Activated CD8-positive, alpha-beta memory T cell treated with anti-CD3 and anti-CD28 coated beads, Interleukin-2, amount 50 U/mL, for 24 hours (primary cell): ENCODE measurements around the gene ENOSF1.
"Not testable (repeated sequence)": the region's sequence is repeated elsewhere in the genome, so short reads cannot be mapped to it uniquely, and the experiment has no call there.

ENCODE experiments used
- DNase-seq: peaks from one replicate; pipeline ENCODE4 v3.0.0-alpha.2; 2020; ENCODE audit errors: extremely low read depth

The ENOSF1 gene

DNA sequence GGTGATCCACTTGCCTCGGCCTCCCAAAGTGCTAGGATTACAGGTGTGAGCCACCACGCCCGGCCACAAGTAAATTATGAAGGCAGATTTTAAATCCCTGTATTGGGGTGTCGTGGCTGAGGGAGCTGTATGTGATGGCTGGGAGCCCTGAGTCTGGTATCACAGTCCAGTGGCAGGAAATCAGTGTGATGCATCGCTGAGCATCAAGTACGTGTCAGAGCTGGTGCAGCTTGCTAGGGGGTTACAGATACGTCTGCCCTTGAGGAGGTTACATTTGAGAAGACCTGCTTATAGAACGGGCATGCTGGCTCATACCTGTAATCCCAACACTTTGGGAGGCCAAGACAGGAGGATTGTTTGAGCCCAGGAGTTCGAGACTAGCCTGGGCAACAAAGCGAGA is 4.3 kb downstream of the ENOSF1 start:
- no peak for DNase-seq

DNA sequence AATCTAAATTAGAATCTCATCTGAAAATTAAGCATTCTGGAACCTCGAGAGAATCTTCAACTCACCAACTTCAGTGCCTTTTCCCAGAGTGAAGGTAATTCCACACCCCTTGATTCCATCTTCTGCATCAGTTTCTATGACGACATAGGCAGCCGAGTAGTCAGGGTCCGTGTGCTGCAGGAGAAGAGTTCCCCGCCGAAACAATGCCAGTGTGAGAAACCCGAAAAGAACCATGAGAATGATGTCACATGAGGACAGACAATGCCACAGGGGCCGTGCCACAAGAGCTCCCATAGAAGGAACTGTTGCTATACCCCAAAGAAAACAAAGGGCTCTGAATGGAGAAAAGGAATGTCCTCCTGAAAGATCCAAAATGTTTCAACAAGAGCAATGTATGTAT is 6.0 kb downstream of the ENOSF1 start:
- DNase-seq: no peak

DNA sequence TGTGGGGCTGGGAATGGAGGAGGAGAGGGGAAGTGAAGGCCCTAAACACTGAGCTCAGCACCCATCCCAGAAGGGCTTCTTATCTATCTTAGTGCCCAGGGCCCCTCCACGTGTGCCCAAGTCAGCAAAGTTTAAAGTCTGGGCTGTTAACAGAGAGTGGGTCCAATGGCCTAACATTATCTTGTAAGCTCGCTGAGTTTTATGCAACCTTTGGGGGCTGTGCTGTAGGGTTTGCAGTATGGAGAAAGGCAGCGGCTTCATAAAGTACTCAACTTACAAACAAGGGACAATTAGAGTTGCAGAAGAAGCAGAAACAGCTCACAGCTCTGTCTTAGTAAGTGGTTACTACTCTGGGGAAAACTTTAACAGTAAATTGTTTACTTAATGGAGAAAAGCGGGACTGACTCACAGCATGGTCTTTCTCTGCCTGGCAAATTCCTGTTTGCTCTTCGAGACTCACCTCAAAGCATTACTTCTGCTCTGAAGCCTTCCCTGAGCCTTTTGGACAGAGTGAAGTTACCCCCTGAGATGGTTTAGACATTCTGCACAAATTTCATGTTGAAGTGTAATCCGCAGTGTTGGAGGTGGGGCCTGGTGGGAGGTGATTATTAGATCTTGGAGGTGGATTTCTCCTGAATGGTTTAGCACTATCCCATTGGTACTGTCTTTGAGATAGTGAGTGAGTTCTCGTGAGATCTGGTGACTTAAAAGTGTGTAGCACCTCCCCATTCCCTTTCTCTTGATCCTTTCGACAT is 9.0 kb downstream of the ENOSF1 start:
- DNase-seq: no peak

DNA sequence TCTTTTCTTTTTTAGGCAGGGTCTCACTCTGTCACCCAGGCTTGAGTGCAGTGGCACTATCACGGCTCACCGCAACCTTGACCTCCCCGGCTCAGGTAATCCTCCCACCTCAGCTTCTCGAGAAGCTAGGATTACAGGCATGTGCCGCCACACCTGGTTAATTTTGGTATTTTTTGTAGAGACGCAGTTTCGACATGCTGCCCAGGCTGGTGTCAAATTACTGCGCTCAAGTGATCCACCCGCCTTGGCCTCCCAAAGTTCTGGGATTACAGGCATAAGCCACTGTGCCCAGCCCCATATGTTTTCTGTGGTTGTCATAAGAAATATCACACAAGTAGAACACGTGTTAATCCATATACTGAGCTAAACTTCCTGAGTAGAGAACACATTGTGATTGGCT is 14.6 kb downstream of the ENOSF1 start:
- DNase-seq: no peak

DNA sequence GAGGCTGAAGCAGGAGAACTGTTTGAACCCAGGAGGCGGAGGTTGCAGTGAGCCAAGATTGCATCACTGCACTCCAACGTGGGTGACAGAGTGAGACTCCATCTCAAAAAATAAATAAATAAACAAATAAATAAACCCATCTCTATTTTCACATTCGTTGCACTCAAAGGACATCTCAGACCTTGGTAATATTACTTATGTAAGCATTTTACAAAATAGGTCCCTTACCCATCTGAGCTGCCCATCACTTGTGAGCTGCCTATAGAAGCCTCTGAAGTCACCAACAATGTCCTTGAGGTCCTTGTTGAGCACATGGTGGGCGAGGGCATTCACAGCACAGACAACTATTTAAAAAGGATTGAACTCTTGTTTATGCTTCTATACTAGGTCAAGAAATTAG is 15.4 kb downstream of the ENOSF1 start:
- no peak for DNase-seq

DNA sequence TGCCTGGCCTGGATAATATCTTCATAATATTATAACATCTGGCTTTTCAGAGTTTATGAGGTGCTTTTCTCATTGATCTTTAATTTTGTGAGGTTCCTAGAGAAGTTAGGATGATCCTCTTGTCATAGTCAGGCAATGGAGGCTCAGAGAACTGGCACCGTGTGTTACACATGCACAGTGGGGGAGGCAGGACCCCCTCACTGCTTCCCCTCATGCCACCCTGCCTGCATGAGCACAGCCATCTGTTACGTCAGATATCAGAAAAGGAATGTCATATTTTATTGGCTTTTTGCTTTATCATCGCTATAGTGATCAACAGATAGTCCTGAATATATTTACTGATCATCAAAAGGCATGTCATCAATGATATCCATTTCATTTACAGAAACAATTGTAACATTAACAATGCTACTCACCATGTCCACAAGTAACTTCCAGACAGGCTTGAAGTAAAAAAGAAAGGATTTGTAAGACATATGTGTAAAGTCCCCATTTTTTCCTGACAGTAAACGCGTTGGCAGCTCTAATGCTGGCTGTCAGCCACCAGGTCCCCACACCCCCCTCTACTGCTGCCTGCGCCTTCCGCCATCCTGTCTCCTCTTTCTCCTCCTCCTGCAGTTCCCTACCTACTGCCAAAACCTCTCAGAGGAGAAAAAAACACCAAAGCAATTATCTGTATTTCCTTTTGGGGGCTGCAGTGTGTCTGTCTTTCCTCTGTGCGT is 18.8 kb downstream of the ENOSF1 start:
- DNase-seq: no peak

DNA sequence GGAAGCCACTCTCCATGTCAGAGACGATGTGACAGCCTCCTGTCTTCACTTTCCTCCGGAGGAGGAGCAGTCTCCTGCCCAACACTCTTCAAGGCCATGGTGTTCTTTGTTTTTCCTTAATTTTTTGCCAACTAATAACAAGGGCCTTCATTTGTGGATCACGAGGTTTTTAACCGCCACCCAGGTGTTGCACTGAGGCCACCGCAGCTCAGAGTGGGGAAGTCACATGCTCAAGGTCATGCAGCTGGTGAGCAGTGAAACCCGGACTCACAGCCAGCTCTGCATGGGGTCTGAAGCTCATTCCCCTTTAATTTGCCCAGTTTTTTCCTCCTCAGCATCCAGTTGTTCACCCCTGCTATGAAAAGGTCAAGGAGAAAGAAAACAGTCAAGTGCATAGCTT is 19.6 kb downstream of the ENOSF1 start:
- no peak for DNase-seq

DNA sequence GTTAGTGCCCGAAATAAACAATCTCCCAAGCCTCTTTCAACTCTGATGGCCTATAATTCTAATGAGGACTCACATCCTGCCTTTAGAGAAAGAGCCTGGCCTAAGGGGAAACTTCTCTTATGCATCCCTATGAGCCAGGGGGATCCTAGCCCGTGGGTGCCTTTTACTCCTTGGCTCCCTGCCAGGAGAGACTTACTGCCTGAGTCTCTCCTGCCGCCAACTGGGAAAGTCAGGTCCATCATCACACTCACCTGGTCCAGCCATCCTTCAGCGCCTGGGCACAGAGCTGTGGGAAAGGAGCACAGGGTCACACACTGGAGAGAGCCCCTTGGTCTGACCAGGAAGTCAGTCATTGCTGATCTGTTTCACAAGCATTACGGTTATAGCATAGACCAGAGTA is 24.1 kb downstream of the ENOSF1 start:
- no peak for DNase-seq

DNA sequence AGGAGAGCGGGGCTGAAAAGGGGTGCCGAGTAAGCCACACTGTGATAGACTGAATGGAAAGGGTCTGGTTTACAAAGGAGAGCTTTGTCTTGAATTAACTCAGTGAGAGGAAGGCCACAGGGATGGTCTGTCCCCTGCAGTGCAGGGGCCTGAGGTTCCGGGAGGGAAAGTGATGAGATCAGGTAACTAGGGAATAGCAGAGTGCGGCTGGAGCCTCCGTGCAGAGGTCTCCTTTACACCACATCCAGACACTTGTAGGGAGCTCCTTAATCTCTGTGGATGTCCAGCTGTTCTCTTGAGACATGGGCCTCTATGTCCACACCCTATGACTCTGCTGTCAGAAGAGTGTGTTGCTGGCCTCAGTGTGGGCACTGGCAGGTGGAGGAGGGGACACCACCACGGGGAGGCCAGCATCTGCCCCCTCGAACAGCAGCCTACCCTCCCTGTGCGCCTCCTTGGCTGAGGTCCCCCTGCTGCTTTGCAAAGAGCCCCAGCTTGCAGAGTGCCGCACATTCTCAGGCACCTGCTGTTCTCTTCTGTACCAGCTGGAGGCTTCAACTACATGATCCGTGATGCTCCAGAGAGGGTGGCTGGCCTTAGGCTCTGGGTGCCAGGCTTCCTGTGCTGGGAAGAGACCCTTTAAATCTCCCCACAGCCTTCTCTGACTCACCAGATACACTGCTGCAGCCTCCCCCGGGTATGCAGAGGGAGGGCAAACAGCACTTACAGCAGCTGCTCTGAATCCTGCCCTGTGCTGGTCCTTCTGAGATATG is 25.9 kb downstream of the ENOSF1 start:
- no peak for DNase-seq

DNA sequence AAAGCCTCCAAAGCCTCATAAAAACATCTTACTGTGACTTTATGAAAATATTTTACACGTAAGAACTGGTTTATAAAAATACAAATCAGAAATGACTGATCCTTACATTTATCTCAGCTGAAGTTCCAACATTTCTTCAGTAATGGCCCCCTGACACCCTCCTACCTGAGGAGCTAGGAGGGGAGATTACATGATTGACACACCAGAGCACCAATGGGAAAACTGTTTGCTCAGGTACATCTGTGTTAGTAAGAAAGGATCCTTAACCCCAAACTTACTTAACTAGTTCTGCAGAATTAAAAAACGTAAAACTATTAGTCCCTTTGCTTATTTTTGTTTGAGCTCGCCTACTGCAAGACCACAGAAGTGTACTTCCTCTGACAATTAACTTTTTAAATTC is 27.0 kb downstream of the ENOSF1 start:
- no peak for DNase-seq

DNA sequence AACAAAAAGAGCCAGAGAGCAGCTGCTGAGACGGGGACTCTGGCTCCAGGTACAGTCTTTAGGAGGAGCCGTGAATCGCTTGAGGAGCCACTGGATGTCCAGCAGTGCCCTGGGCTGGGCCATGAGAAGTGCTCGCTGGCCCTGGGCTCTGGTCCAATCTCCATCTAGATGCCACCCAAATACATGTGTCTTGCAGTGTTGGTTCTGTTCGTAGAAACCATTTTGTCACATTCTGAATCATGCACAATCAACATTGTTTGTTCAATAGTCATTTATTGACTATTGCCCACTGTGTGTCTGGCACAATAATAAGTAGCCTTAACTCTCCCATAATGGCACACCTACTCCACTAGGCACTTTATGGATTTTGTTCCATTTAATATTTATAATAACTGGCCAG is 28.9 kb downstream of the ENOSF1 start:
- DNase-seq: no peak

DNA sequence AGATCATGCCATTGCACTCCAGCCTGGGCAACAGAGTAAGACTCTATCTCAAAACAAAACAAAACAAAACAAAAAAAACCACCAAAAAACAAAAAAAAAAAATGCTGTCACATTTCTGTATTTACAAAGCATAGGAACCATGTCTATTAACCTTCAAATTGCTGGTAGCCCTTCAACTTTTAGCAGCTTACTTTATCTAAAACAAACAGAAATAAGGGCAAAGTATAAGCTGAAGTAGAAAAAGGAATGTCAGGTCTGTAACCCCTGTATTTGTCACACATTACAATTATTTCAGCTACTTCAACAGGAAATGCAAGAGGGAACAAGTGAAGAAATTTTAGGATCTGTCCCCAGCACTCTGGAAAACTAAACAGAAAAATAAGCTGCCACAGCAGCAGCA is 29.6 kb downstream of the ENOSF1 start:
- DNase-seq: no peak

DNA sequence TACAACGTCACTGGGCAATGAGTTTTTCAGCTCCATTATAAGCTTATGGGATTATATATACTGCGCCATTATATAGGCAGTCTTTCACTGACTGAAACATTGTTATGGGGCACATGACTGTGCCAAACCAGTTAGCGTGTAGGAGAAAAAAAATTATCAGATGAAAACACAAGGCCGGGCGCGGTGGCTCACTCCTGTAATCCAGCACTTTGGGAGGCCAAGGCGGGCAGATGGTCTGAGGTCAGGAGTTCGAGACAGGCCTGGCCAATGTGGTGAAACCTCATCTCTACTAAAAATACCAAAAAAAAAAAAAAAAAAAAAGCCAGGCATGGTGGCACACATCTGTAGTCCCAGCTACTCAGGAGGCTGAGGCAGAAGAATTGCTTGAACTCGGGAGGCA is 30.0 kb downstream of the ENOSF1 start:
- not testable (repeated sequence) for DNase-seq

DNA sequence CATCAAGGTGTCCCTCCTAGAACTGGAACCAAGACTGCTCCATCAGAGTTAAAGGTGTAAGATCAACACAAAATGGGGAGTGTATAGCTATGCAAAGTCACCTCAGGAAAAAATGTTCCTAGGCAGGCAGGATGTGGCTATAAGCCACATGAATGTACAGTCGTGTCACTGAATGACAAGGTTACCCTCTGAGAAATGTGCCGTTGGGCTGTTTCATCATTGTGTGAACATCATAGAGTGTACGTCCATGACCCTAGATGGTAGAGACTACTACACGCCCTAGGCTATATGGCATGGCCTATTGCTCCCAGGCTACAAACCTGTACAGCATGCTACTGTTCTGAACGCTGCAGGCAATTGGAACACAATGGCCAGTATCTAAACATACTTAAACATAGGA is 30.4 kb downstream of the ENOSF1 start:
- no peak for DNase-seq

DNA sequence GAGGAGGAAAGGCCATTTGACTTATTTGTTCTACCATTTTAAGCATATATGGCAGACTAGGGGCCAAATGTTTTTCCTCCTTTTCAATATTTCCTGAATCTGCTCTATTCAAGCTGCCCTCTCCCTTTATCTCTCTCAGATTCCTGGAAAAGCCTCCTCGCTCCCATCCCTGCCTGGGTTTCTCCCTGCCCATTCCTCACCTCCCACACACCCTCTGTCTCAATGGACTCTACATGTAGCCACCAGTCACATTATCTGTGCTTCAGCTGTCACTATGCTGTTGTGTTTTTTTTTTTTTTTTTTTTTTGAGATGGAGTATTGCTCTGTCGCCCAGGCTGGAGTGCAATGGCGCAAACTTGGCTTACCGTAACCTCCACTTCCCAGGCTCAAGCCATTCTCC is 32.0 kb downstream of the ENOSF1 start:
- DNase-seq: no peak

DNA sequence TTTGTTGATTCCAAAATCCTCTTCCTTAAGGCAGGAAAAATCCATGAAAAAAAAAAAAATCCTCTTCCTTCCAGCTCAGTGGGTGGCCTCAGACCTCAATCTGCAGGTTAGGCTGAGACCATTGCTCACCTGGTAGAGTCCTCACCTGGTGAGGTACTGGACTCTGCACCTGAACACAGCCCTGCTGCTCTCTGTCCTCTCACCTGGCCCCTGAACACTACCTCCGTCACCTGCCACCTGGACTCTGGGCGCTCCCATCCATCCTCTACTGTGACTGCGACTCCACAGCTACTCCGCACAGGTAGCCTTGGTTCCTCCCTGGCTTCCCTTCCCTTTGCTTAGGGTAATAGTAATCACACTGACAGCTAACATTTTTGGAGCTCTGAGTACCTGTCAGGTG is 32.9 kb downstream of the ENOSF1 start:
- no peak for DNase-seq

DNA sequence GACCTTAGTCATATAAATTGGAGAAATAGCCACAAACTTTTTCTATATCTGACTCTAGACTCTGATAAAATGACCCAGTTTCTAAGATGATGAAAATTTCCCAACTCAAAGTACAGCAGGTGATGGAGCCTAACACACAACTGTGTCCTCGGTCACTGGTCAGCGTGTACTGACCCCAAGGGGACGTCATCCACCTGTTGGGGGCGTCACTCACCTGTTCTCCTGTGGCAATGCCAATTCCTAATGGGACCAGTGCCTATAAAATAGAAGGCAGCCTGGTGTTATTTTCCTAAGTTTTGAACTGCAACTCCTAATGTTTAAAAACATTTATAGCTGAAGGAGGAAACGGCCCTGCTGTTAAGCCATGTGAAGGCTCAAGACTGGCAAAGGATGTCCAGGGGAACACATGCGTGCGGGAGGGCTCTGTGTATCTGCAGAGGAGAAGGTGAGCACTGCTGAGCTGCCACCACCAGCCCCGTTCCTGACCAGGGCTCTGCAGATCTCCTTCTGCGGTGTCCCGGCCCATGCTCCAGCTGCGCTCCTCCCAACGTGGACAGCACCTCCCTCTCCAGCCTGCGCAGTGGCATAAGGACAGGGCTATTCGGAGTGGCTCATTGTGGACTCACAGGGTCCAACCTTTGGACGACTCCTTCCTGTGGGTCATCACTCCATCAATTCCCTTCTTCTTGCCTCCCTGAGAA is 33.8 kb downstream of the ENOSF1 start:
- DNase-seq: no peak

DNA sequence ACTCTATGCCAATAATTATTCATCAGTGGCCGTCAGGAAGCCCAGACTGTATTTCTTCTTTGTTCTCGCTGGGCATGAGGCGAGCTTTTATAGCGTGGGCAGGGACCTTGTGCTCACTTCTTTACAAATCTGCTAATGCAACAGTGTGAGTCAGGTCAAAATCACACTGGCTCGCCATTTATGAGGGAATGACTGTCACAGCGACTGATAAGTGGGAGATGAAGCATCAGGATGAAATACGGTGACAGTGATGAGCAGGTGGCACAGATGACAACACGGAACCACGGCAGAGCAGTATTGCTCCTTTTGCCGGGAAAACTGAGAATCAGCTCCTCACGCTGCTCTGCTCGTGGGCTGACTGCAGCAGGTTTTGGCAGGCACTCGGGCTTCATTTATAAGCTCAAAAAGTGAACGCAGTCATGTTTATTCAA is 34.5 kb downstream of the ENOSF1 start:
- DNase-seq: no peak

DNA sequence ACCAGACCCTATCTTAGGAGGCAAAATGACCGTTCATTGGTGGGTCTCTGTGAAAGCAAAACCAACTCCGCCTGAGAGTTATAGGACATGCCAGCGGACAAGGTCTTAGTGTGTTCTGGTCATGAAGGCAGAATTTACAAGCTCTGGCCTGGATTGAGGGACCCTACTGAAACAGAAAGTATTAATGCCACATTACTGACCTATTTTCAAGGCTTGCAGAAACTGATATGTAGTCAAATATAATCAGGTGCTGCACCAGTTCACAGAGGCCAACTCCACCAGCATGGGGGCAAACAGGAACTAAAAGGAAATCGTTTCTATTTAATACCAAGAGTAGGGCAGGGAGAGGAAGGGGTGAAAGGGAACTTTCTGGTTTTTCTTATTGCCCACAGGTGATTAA is 35.3 kb downstream of the ENOSF1 start:
- no peak for DNase-seq

DNA sequence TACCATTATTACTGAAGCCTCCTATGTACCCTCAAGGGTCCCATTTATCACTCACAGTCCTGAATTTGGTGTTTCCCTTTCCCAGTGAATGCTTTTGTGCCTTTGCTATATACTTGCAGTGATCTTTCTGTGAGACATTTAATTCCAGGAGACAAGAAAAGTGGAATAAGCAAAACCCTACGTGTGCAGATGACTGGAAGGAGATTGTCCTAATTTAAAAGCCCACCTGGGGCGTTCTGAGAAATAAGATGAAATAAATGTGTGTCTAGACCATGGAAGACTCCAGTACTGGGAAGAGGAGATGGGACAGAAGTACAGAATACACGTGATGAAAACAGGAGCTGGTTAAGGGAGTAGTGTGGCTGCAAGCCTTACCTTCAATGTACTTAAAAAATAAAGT is 35.7 kb downstream of the ENOSF1 start:
- DNase-seq: no peak

DNA sequence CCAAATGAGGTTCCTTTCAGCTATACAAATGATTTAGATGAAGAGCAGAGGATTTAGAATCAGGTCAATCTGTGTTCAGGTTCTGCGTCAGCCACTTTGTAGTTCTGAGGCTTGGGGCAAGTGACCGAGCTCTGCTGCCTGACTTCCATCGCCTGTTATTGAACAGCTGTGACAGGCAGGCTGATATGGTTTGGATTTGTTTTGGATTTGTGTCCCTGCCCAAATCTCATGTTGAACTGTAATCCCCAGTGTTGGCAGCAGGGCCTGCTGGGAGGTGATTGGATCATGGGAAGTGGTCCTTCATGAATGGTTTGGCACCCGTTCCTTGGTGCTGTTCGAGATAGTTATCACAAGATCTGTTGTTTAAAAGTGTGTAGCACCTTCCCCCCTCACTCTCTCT is 36.4 kb downstream of the ENOSF1 start:
- no peak for DNase-seq

DNA sequence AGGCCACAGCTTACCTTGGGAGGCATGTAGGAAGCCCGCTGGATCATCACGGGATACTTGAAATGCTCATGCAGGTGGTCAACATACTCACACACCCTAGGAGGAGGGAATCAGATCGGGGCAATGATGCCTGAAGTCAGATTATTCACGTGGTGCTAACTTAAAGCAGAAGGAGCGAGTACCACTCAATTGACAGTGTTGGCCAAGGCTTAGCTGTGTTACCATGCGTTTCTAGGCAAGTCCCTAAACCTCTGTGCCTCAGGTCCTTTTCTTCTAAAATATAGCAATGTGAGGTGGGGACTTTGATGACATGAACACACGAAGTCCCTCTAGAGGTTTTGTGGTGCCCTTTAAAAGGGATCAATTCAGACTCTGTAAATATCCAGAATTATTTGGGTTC is 37.1 kb downstream of the ENOSF1 start:
- DNase-seq: no peak
